Breast epithelium (tissue), 3 donors: ENCODE data around the gene ANXA9.

Experiments used
- POLR2A ChIP-seq: fragments of 450-650 bp; IDR thresholded peaks from one replicate; pipeline ENCODE4 v1.6.1; 2016; ENCODE audit warnings: antibody characterized with exemption, mild to moderate bottlenecking, moderate library complexity
- POLR2AphosphoS5 ChIP-seq, 3 donors: sonication (generic); formaldehyde crosslinking; IDR thresholded peaks; one replicate each; pipeline ENCODE4 v1.6.1; 2017; ENCODE audit warnings: antibody characterized with exemption in 3 of 3
- TF ChIP-seq, protein P1 (sequence below), 3 donors: fragments of 450-650 bp; IDR thresholded peaks; one replicate each; pipeline ENCODE4 v1.5.1; 2016 to 2017; ENCODE audit warnings: antibody characterized with exemption in 3 of 3, mild to moderate bottlenecking in 3 of 3, moderate library complexity in 3 of 3

DNA sequence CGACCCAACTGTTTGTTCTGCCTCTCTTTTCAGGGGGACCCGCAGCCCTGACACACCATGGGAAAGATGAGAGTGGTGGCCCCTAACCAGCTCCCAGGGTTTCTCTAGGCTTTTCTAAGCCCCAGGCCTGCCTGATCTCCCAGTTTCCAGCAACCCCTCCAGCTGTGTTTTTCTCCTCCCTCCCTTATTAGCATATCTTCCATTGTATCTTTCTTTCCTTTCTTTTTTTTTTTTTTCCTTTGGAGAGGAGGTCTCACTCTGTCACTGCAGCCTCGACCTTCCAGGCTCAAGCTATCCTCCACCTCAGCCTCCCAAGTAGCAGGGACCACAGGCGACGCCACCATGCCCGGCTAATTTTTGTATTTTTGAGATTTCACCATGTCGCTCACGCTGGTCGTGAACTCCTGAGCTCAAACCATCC is 5.7 kb upstream of the ANXA9 start:
- TF ChIP-seq, protein P1, sequence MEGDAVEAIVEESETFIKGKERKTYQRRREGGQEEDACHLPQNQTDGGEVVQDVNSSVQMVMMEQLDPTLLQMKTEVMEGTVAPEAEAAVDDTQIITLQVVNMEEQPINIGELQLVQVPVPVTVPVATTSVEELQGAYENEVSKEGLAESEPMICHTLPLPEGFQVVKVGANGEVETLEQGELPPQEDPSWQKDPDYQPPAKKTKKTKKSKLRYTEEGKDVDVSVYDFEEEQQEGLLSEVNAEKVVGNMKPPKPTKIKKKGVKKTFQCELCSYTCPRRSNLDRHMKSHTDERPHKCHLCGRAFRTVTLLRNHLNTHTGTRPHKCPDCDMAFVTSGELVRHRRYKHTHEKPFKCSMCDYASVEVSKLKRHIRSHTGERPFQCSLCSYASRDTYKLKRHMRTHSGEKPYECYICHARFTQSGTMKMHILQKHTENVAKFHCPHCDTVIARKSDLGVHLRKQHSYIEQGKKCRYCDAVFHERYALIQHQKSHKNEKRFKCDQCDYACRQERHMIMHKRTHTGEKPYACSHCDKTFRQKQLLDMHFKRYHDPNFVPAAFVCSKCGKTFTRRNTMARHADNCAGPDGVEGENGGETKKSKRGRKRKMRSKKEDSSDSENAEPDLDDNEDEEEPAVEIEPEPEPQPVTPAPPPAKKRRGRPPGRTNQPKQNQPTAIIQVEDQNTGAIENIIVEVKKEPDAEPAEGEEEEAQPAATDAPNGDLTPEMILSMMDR (IDR thresholded peaks at IDR 0.05) = no peak
- TF ChIP-seq POLR2A = no peak
- no peak for TF ChIP-seq POLR2AphosphoS5 (IDR thresholded peaks at IDR 0.05)
